Activated CD8-positive, alpha-beta memory T cell treated with anti-CD3 and anti-CD28 coated beads, Interleukin-2, amount 50 U/mL, for 24 hours (primary cell): Measurements from ENCODE around the gene TAAR1.
"Not testable (repeated sequence)": the region's sequence is repeated elsewhere in the genome, so short reads cannot be mapped to it uniquely, and the experiment has no call there.

Source experiments
- DNase-seq: peaks from one replicate; pipeline ENCODE4 v3.0.0-alpha.2; 2020; ENCODE audit errors: extremely low read depth

TAAR1 gene

GRCh38 chr6:132663661-132664060 lies 4.7 kb upstream of the TAAR1 start:
- DNase-seq: no peak

GRCh38 chr6:132661906-132662305 lies 2.9 kb upstream of the TAAR1 start:
- DNase-seq: no peak

- DNase-seq: no peak
Observed at GRCh38 chr6:132651062-132651461, 7.9 kb downstream of the TAAR1 start.

- no peak for DNase-seq
Observed at GRCh38 chr6:132650429-132650828, 8.6 kb downstream of the TAAR1 start.

- DNase-seq: no peak
Observed at GRCh38 chr6:132648828-132649227, 10.2 kb downstream of the TAAR1 start.

- no peak for DNase-seq
Observed at GRCh38 chr6:132648356-132648755, 10.6 kb downstream of the TAAR1 start.

- no peak for DNase-seq
Observed at GRCh38 chr6:132643547-132643946, 15.4 kb downstream of the TAAR1 start.

GRCh38 chr6:132637135-132637534 lies 21.8 kb downstream of the TAAR1 start:
- DNase-seq: not testable (repeated sequence)

GRCh38 chr6:132635906-132636305 lies 23.1 kb downstream of the TAAR1 start:
- DNase-seq: not testable (repeated sequence)

GRCh38 chr6:132635288-132635687 lies 23.7 kb downstream of the TAAR1 start:
- not testable (repeated sequence) for DNase-seq

- no peak for DNase-seq
Observed at GRCh38 chr6:132634796-132635195, 24.2 kb downstream of the TAAR1 start.

GRCh38 chr6:132633362-132633761 lies 25.6 kb downstream of the TAAR1 start:
- no peak for DNase-seq

- no peak for DNase-seq
Observed at GRCh38 chr6:132624175-132624574, 34.8 kb downstream of the TAAR1 start, which contains the start of gene TAAR2. Gene TAAR2, minus strand, starts transcription at chr6:132624275. Its CDS starts 0 bp downstream, at chr6:132624275.

- DNase-seq: no peak
Observed at GRCh38 chr6:132623106-132623845, 35.7 kb downstream of the TAAR1 start.

- no peak for DNase-seq
Observed at GRCh38 chr6:132616677-132617076, 42.3 kb downstream of the TAAR1 start.

- DNase-seq: no peak
Observed at GRCh38 chr6:132614554-132614953, 44.4 kb downstream of the TAAR1 start.

- no peak for DNase-seq
Observed at GRCh38 chr6:132612449-132613108, 46.4 kb downstream of the TAAR1 start.

- no peak for DNase-seq
Observed at GRCh38 chr6:132611616-132612015, 47.4 kb downstream of the TAAR1 start.

- DNase-seq: no peak
Observed at GRCh38 chr6:132607544-132608233, 51.3 kb downstream of the TAAR1 start.

GRCh38 chr6:132604635-132605152 lies 54.3 kb downstream of the TAAR1 start:
- no peak for DNase-seq

GRCh38 chr6:132600900-132601299 lies 58.1 kb downstream of the TAAR1 start:
- DNase-seq: not testable (repeated sequence)

- DNase-seq: no peak
Observed at GRCh38 chr6:132598473-132598872, 60.5 kb downstream of the TAAR1 start.
